A172 (cell line): ENCODE measurements around the gene NDUFB6. TPM values are rescaled to one million over a fixed set of nuclear protein-coding genes. Genes with fewer than 3 reads are reported as not detected.
"Not testable (repeated sequence)": the region's sequence is repeated elsewhere in the genome, so short reads cannot be mapped to it uniquely, and the experiment has no call there.

Source experiments
- DNase-seq: peaks from one replicate; pipeline ENCODE4 v3.0.0-alpha.2; 2015; ENCODE audit warnings: low spot score
- total RNA-seq: library from RNA; depleted of rRNA; stranded (reverse); fragments of >200 nt; shearing (Covaris generic); gene quantifications from 2 replicates; pipeline ENCODE4 v1.2.3, GENCODE V29; 2014

Gene NDUFB6
- total RNA-seq, 1 experiment from 2014 or later, result 135 TPM

- DNase-seq, result peak; percentile 79
Observed at GRCh38 chr9:32571969-32572899, 725 bp downstream of the NDUFB6 start.

GRCh38 chr9:32570262-32570661 lies 2.7 kb downstream of the NDUFB6 start:
- DNase-seq, result no peak

- DNase-seq, result no peak
Observed at GRCh38 chr9:32566770-32567169, 6.2 kb downstream of the NDUFB6 start.

GRCh38 chr9:32565967-32566366 lies 7.0 kb downstream of the NDUFB6 start:
- no peak for DNase-seq

DNA sequence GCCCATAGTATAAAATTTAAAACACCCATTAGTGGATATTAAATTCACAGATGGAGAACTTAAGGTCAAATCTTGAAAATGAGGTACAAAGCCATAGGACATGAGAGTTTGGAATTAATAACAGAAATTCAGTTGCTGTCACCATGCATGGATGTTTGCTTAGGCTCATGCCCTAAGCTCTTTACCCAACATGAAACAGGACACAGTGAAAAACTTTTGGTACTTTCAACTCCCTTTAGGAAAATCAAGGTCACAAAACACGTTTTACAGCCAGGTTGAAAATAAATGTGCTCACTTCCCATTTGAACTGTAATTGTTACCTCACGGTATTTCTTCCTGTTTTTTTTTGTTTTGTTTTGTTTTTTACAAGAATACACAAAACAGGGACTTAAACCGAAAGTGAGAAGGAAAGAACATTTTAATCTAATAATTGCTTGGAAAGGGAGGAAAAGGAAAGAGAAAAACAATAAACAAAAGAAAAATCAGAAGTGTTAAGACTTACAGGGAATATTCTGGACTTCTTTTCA lies 14.5 kb downstream of the NDUFB6 start:
- no peak for DNase-seq

- no peak for DNase-seq
Observed at GRCh38 chr9:32554591-32554990, 18.4 kb downstream of the NDUFB6 start.

DNA sequence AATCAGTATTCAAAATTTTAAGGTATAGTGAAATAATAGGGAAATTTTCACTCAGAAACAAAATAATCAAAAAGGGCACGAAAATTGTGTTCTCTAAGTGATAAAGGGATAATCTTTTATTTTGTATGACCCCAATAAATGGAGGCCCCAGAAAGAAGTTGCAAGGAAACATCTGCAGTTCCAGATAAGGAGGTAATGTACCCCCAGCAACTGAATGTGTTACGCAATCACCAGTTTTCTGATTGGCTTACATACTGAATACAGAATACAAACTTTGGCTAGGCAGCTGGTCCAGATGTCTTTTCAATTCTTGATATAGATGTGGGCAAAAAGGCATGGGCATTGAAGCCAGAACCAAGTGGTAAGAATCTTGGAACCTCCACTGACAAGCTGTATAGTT lies 18.9 kb downstream of the NDUFB6 start:
- no peak for DNase-seq

DNA sequence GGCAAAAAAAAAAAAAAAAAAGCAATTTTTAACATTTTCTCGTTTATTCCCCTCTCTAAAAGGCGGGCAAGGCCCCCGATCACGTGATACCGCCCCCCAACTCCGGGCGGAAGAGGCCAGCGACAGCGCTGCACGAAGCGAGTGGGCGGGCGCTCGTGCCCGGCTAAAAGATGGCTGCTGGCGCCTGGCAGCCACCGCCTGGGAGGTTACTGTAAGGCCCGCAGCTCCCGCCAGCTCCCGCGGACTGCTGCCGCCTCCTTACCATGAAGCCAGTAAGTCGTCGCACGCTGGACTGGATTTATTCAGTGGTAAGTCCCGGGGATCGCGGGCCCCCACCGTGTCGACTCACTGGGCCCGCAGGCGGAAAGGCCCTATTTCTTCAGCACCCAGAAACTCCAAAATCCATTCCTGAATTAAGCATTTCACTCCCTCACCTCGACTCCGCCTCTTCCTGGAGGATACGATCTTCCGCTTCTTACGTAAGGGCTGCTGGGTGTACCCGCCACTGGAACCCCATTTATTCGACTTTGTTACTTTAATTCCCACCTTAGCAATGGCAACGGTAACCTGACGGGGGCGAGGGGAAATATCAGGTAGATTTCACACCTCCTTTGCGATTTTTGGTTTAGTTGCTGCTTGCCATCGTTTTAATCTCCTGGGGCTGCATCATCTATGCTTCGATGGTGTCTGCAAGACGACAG lies 20.6 kb downstream of the NDUFB6 start, which contains the start of the genes SMIM27 and TOPORS:
SMIM27 (plus strand) TSS at position 156 of the 701 bp plus-strand sequence; CDS start at position 264, 108 bp downstream.
TOPORS (minus strand) TSS at position 415 of the 701 bp plus-strand sequence; CDS start at position 265, 150 bp downstream.
- peak; percentile 81 for DNase-seq

GRCh38 chr9:32551276-32552051 lies 21.5 kb downstream of the NDUFB6 start:
- peak; percentile 25 for DNase-seq

- DNase-seq, result peak; percentile 75
Observed at GRCh38 chr9:32550562-32551275, 22.2 kb downstream of the NDUFB6 start.

DNA sequence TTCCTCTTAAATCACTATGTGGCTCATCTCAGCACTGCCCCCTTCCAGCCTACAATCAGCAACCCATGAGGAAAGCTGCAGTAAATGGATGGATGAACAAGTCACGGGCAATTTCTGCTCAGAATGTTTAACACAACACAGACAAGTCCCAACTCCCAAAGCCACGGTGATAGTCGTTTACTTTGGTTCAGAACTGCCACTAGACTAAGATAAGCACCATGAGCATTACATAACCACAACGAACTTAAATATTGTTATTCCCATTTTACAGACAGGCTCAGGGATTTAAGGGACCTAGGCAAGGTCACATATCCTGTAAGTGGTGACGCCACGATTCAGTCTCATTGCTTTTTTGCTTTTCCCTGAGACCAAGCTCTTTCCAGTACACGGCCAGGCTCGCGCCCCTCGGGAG lies 22.8 kb downstream of the NDUFB6 start:
- peak; percentile 4 for DNase-seq

DNA sequence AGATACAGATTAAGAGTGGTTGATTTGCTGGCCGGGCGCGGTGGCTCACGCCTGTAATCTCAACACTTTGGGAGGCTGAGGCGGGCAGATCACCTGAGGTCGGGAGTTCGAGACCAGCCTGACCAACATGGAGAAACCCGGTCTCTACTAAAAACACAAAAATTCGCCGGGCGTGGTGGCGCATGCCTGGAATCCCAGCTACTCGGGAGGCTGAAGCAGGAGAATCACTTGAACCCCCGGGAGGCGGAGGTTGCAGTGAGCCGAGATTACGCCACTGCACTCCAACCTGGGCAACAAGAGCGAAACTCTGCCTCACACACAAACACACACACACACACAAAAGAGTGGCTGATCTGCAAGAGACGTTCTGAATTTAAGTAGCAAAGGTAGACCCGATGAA lies 24.7 kb downstream of the NDUFB6 start:
- not testable (repeated sequence) for DNase-seq

GRCh38 chr9:32545884-32546283 lies 27.1 kb downstream of the NDUFB6 start:
- no peak for DNase-seq

DNA sequence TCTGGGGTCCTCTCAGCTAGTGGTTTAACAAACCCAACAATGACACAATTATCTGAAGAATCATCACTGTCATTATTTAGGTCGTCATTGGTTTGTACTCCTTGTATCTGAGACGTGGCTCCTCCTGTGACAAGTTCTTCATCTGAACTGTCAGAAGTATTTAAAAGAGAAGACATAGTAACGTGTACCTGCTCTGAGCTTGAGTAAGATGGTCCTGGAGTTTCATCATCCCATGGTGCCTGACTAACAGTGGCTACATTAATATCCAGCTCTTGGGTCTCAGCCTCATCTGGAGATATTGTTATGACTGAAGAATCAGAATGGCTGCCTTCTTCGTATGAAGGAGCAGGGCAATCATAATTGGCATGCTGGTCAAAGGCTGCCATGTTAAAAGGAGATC lies 29.9 kb downstream of the NDUFB6 start:
- DNase-seq, result no peak

GRCh38 chr9:32533816-32534215 lies 39.1 kb downstream of the NDUFB6 start:
- DNase-seq, result no peak

- DNase-seq, result no peak
Observed at GRCh38 chr9:32533336-32533735, 39.6 kb downstream of the NDUFB6 start.

- DNase-seq, result no peak
Observed at GRCh38 chr9:32526707-32527048, 46.3 kb downstream of the NDUFB6 start.

- DNase-seq, result peak; percentile 87
Observed at GRCh38 chr9:32526041-32526706, 46.8 kb downstream of the NDUFB6 start, which contains the start of gene RIGI. Gene RIGI (minus strand): TSS chr9:32526196. CDS start chr9:32526166, 30 bp downstream.

GRCh38 chr9:32525709-32526030 lies 47.3 kb downstream of the NDUFB6 start:
- DNase-seq, result no peak

GRCh38 chr9:32524892-32525708 lies 47.9 kb downstream of the NDUFB6 start:
- DNase-seq, result peak; percentile 26
